CD14-positive monocyte (primary cell): ENCODE measurements around the gene ADAMTSL1. TPM values are rescaled to one million over a fixed set of nuclear protein-coding genes. Genes with fewer than 3 reads are reported as not detected.

ENCODE experiments used
- DNase-seq, 3 donors: peaks; one replicate each; pipeline ENCODE4 v3.0.0-alpha.2; 2011 to 2022
- H2AFZ ChIP-seq: 2 replicates; pipeline ENCODE4 v1.6.0; 2012; ENCODE audit warnings: mild to moderate bottlenecking, low read depth, low read length, inconsistent platforms; ENCODE audit not compliant: insufficient read depth, poor library complexity, severe bottlenecking
- H3K27ac ChIP-seq, 2 donors: 1 replicate in 1 of 2; 2 replicates in 1 of 2; pipeline ENCODE4 v1.5.1; 2012 to 2013; ENCODE audit warnings: low read length in 2 of 2, control low read depth in 1 of 2, inconsistent platforms in 1 of 2, low read depth in 1 of 2, mild to moderate bottlenecking in 1 of 2
- H3K27me3 ChIP-seq, 2 donors: one replicate each; pipeline versions ENCODE4 v1.6.0 to v1.6.1; 2011 to 2013; ENCODE audit warnings: low read length in 2 of 2; ENCODE audit not compliant: control insufficient read depth in 2 of 2, insufficient read depth in 2 of 2
- H3K36me3 ChIP-seq, 2 donors: replicated peaks in 1 of 2; 1 replicate in 1 of 2; 2 replicates in 1 of 2; pipeline versions ENCODE4 v1.5.1 to v1.6.1; 2012 to 2013; ENCODE audit warnings: low read length in 2 of 2, control low read depth in 1 of 2, inconsistent platforms in 1 of 2, mild to moderate bottlenecking in 1 of 2; ENCODE audit not compliant: insufficient read depth in 2 of 2, control insufficient read depth in 1 of 2
- H3K4me1 ChIP-seq, 2 donors: 1 replicate in 1 of 2; 2 replicates in 1 of 2; pipeline versions ENCODE4 v1.5.1 to v1.6.1; 2012 to 2013; ENCODE audit warnings: low read length in 2 of 2, control low read depth in 1 of 2, inconsistent platforms in 1 of 2, mild to moderate bottlenecking in 1 of 2, moderate library complexity in 1 of 2; ENCODE audit not compliant: insufficient read depth in 2 of 2, control insufficient read depth in 1 of 2
- H3K4me2 ChIP-seq: replicated peaks from 2 replicates; pipeline ENCODE3; 2012; ENCODE audit warnings: low read length, moderate library complexity, mild to moderate bottlenecking; ENCODE audit not compliant: poor library complexity, severe bottlenecking; ENCODE audit errors: extremely low read depth
- H3K4me3 ChIP-seq, 3 experiments: fragments of 200-600 bp in 1 of 3; sonication (generic) in 1 of 3; replicated peaks in 1 of 3; 1 replicate in 2 of 3; 2 replicates in 1 of 3; pipeline ENCODE4 v1.5.1; 2011 to 2013; ENCODE audit warnings: low read length in 3 of 3, mild to moderate bottlenecking in 3 of 3, control low read depth in 2 of 3, low read depth in 2 of 3, inconsistent platforms in 1 of 3, moderate library complexity in 1 of 3
- H3K79me2 ChIP-seq: 2 replicates; pipeline ENCODE4 v1.6.0; 2012; ENCODE audit warnings: mild to moderate bottlenecking, control low read depth, inconsistent platforms, low read length, moderate library complexity; ENCODE audit not compliant: insufficient read depth
- H3K9ac ChIP-seq: 2 replicates; pipeline ENCODE4 v1.6.0; 2017; ENCODE audit warnings: low read length, mild to moderate bottlenecking; ENCODE audit not compliant: insufficient read depth, poor library complexity, severe bottlenecking
- H3K9me3 ChIP-seq, 2 donors: replicated peaks in 1 of 2; 1 replicate in 1 of 2; 2 replicates in 1 of 2; pipeline versions ENCODE4 v1.5.1 to v1.6.1; 2012 to 2013; ENCODE audit warnings: low read length in 2 of 2, control low read depth in 1 of 2; ENCODE audit not compliant: control insufficient read depth in 1 of 2, insufficient read depth in 1 of 2
- H4K20me1 ChIP-seq: 2 replicates; pipeline ENCODE4 v1.6.0; 2012; ENCODE audit warnings: mild to moderate bottlenecking, low read length, control low read depth, moderate library complexity; ENCODE audit not compliant: insufficient read depth
- H3K27ac Mint-ChIP-seq, 7 donors: one replicate each; pipeline ENCODE4 v1.8.0; 2020; ENCODE audit warnings: mild to moderate bottlenecking in 7 of 7, mixed read lengths in 7 of 7, moderate library complexity in 6 of 7, inconsistent platforms in 2 of 7
- H3K27me3 Mint-ChIP-seq, 3 donors: one replicate each; pipeline ENCODE4 v1.8.0; 2021 to 2022; ENCODE audit warnings: low read depth in 3 of 3, mild to moderate bottlenecking in 3 of 3, mixed read lengths in 3 of 3, moderate library complexity in 3 of 3, inconsistent platforms in 1 of 3
- H3K36me3 Mint-ChIP-seq, 2 donors: one replicate each; pipeline ENCODE4 v1.8.0; 2020; ENCODE audit warnings: mixed read lengths in 2 of 2, inconsistent platforms in 1 of 2, mild to moderate bottlenecking in 1 of 2
- H3K4me1 Mint-ChIP-seq: one replicate; pipeline ENCODE4 v1.8.0; 2020; ENCODE audit warnings: mild to moderate bottlenecking, mixed read lengths
- H3K4me3 Mint-ChIP-seq, 2 donors: one replicate each; pipeline ENCODE4 v1.8.0; 2020; ENCODE audit warnings: mild to moderate bottlenecking in 2 of 2, mixed read lengths in 2 of 2, moderate library complexity in 1 of 2
- H3K9me3 Mint-ChIP-seq, 7 donors: one replicate each; pipeline ENCODE4 v1.8.0; 2020 to 2022; ENCODE audit warnings: mixed read lengths in 7 of 7, mild to moderate bottlenecking in 6 of 7, moderate library complexity in 6 of 7, inconsistent platforms in 2 of 7
- CTCF ChIP-seq: fragments of 200-600 bp; IDR thresholded peaks from one replicate; pipeline ENCODE4 v1.8.0; 2022; ENCODE audit warnings: antibody characterized with exemption, mild to moderate bottlenecking
- whole genome bisulfite sequencing: methylation state at CpG from one replicate; pipeline ENCODE4 v1.1.5; 2013; ENCODE audit warnings: missing lambda C conversion rate; ENCODE audit not compliant: insufficient coverage; 5-methylcytosine and 5-hydroxymethylcytosine counted together
- intact Hi-C, 2 donors: fragments of 100-400 bp; cut with micrococcal nuclease; formaldehyde crosslinking; loops; one replicate each; pipeline versions ENCODE4 v1.15.0 to v1.15.1; 2023
- polyA plus RNA-seq, 3 donors: library from polyadenylated mRNA; depleted of rRNA in 1 of 3; unstranded in 2 of 3; stranded (reverse) in 1 of 3; fragments of 300-500 nt in 2 of 3; fragments of >200 nt in 1 of 3; fragmentation: Illumina TruSeq in 2 of 3; gene quantifications; 1 replicate in 2 of 3; 2 replicates in 1 of 3; pipeline ENCODE4 v1.2.3, GENCODE V29; 2012 to 2021

ADAMTSL1 gene
- polyA plus RNA-seq, 3 donors, result not detected

- H3K27ac ChIP-seq, result no peak overlapping the region
- no peak for TF ChIP-seq CTCF
- H3K36me3 ChIP-seq, result no peaks in the 10 kb centered on the region
- H3K9me3 ChIP-seq, result peaks cover 15 to 18% of the 10 kb centered on the region in 2 donors
- Mint-ChIP-seq H3K9me3 (peaks cover 8 to 20% (median 14%) of the 10 kb centered on the region in 7 donors), H3K4me3 (no peak overlapping the region), H3K27me3 (peaks cover 0 to 2% (median 0%) of the 10 kb centered on the region in 3 donors), H3K36me3 (no peaks in the 10 kb centered on the region), H3K27ac (no peak overlapping the region), H3K4me1 (no peaks in the 10 kb centered on the region)
- no peak overlapping the region for H2AFZ ChIP-seq
- H3K27me3 ChIP-seq, result no peaks in the 10 kb centered on the region
- WGBS, result 81% methylated on average over 2 of the region's 5 CpGs
- no peaks in the 10 kb centered on the region for H4K20me1 ChIP-seq
- H3K9ac ChIP-seq, result no peak overlapping the region
- no peak for DNase-seq
- H3K4me3 ChIP-seq, result no peak overlapping the region
- no peak overlapping the region for H3K4me2 ChIP-seq
- no peaks in the 10 kb centered on the region for H3K79me2 ChIP-seq
- H3K4me1 ChIP-seq, result no peaks in the 10 kb centered on the region
- intact Hi-C loops, result no loop called here
Observed at GRCh38 chr9:18539203-18539693, 65.3 kb downstream of the ADAMTSL1 start.

DNA sequence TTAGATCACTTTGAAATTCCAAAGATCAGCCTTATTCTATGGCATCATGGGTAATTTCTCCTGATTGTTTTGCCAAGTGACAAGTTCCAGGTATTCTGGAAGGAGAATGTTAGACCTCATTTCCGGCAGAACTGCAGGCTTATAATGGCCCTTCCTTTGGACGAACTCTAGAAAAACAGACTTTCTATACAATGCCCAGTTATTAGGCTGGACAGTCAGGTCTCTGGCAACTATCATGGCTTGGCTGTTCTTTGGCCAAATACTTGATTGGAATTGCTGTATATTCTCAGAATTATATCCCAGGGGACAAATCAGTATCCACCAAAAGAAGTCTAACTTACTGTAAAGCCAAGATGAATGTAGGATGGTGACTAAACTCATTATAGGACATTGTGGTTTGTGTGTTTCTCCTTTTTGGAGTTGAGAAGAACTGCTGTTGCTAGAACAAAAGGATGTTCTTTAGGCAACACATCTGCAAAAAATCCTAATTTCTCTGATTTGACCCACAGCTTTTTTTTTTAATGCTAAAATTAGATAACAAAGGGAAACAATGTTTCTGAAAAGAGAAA lies 69.0 kb downstream of the ADAMTSL1 start:
- H3K79me2 ChIP-seq, result no peaks in the 10 kb centered on the region
- H3K4me3 Mint-ChIP-seq, result no peak overlapping the region
- no peaks in the 10 kb centered on the region for H3K4me1 Mint-ChIP-seq
- H3K9ac ChIP-seq, result no peak overlapping the region
- H3K36me3 Mint-ChIP-seq, result no peaks in the 10 kb centered on the region
- 73% methylated on average over 2 of the region's 2 CpGs for WGBS
- no peak overlapping the region for H3K27ac Mint-ChIP-seq
- peaks cover 0 to 2% (median 0%) of the 10 kb centered on the region in 3 donors for H3K27me3 Mint-ChIP-seq
- TF ChIP-seq CTCF, result no peak
- DNase-seq, result no peak
- peaks cover 0 to 3% (median 2%) of the 10 kb centered on the region in 7 donors for H3K9me3 Mint-ChIP-seq
- intact Hi-C loops, result no loop called here
- H3K9me3 ChIP-seq, result no peaks in the 10 kb centered on the region
- H3K36me3 ChIP-seq, result no peaks in the 10 kb centered on the region
- no peak overlapping the region for H3K4me3 ChIP-seq
- H3K4me1 ChIP-seq, result no peaks in the 10 kb centered on the region
- no peaks in the 10 kb centered on the region for H4K20me1 ChIP-seq
- no peak overlapping the region for H3K4me2 ChIP-seq
- H2AFZ ChIP-seq, result no peak overlapping the region
- no peak overlapping the region for H3K27ac ChIP-seq
- no peaks in the 10 kb centered on the region for H3K27me3 ChIP-seq
